ENCODE results near the gene CDH12.
"Not testable (repeated sequence)": the region's sequence is repeated elsewhere in the genome, so short reads cannot be mapped to it uniquely, and the experiment has no call there.

Gene CDH12

DNA sequence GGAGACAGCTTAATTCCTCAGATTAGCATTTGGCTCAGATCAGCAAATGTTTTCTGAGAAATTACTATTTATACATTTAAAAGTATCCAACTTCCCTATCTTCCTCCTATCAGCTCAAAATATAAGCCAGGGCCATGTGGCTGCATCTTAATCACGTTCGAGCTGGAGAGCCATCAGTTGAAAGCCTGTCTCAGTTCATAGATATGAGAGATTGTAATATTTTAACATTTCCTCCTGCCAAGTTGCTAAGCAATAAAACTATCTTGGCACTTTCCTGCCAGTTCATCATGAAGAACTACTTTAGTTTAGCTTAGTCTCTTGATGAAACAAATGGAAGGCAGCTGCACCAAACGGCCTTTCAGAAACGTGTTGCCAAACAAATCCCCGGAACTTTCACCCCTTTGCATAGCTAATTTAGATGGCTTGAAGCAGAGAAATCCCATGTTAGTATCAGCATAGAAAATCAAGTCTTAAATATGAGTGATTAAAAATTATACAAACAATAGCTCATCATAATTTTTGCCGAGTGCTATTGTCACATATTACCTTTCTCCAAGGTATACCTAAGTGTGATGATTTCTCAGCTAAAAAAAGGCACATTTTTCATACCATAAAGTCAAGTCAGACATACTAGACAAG, 713.4 kb downstream of the CDH12 start:
- not testable (repeated sequence) for H3K4me1 ChIP-seq (ENCODE audit: insufficient read depth, low read length, severe bottlenecking); H3K4me2 ChIP-seq (ENCODE audit: low read length); H3K27ac ChIP-seq (ENCODE audit: low read depth, low read length, poor library complexity, severe bottlenecking); H3K9me3 ChIP-seq (ENCODE audit: low read length); H3K9me2 ChIP-seq (ENCODE audit: low read depth, low read length); H3K9ac ChIP-seq (ENCODE audit: low read length); H3K36me3 ChIP-seq (ENCODE audit: insufficient read depth, low read length); H2AFZ ChIP-seq (ENCODE audit: low read length); H3F3A ChIP-seq (ENCODE audit: insufficient read depth, low read length); H3K79me2 ChIP-seq (ENCODE audit: insufficient read depth, low read length); H3K4me3 ChIP-seq (ENCODE audit: low read depth, low read length, poor library complexity, severe bottlenecking); H4K20me1 ChIP-seq (ENCODE audit: insufficient read depth, low read length); H3K27me3 ChIP-seq (ENCODE audit: insufficient read depth, low read length)

DNA sequence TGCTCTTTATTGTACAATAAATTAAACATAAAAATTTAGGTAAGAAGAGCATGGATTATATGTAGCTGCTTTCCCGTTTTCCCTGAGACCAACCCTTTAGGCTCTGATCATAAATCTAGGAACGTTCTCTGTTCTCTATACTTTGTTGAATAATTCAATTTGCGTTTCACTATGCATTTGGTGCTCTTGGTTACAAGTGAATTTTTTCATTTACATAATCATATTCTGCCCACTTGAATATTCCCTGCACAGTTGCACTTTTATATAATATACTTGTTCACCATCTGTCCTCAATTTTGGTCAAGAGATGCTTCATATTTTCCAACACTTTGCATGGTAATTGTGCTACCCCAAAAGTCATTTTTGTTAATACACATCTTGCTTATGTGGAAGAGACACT, 741.8 kb downstream of the CDH12 start:
- Histone ChIP-seq H3K79me2 (ENCODE audit: insufficient read depth, low read length) (no peaks in the 10 kb centered on the region), H3K9me2 (ENCODE audit: low read depth, low read length) (no peaks in the 10 kb centered on the region), H3K36me3 (ENCODE audit: insufficient read depth, low read length) (no peaks in the 10 kb centered on the region), H4K20me1 (ENCODE audit: insufficient read depth, low read length) (no peaks in the 10 kb centered on the region), H3K4me1 (ENCODE audit: insufficient read depth, low read length, severe bottlenecking) (no peaks in the 10 kb centered on the region), H3K4me3 (ENCODE audit: low read depth, low read length, poor library complexity, severe bottlenecking) (no peak overlapping the region), H2AFZ (ENCODE audit: low read length) (no peak overlapping the region), H3K4me2 (ENCODE audit: low read length) (no peak overlapping the region), H3K27ac (ENCODE audit: low read depth, low read length, poor library complexity, severe bottlenecking) (no peak overlapping the region), H3K9ac (ENCODE audit: low read length) (no peak overlapping the region), H3K27me3 (ENCODE audit: insufficient read depth, low read length) (no peaks in the 10 kb centered on the region), H3F3A (ENCODE audit: insufficient read depth, low read length) (no peaks in the 10 kb centered on the region), H3K9me3 (ENCODE audit: low read length) (no peaks in the 10 kb centered on the region)
- no peak for TF ChIP-seq EZH2 (IDR thresholded peaks at IDR 0.05; ENCODE audit: borderline replicate concordance, low read length)
- TF ChIP-seq, protein P1, sequence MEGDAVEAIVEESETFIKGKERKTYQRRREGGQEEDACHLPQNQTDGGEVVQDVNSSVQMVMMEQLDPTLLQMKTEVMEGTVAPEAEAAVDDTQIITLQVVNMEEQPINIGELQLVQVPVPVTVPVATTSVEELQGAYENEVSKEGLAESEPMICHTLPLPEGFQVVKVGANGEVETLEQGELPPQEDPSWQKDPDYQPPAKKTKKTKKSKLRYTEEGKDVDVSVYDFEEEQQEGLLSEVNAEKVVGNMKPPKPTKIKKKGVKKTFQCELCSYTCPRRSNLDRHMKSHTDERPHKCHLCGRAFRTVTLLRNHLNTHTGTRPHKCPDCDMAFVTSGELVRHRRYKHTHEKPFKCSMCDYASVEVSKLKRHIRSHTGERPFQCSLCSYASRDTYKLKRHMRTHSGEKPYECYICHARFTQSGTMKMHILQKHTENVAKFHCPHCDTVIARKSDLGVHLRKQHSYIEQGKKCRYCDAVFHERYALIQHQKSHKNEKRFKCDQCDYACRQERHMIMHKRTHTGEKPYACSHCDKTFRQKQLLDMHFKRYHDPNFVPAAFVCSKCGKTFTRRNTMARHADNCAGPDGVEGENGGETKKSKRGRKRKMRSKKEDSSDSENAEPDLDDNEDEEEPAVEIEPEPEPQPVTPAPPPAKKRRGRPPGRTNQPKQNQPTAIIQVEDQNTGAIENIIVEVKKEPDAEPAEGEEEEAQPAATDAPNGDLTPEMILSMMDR (IDR thresholded peaks at IDR 0.05; ENCODE audit: low read length) = no peak

DNA sequence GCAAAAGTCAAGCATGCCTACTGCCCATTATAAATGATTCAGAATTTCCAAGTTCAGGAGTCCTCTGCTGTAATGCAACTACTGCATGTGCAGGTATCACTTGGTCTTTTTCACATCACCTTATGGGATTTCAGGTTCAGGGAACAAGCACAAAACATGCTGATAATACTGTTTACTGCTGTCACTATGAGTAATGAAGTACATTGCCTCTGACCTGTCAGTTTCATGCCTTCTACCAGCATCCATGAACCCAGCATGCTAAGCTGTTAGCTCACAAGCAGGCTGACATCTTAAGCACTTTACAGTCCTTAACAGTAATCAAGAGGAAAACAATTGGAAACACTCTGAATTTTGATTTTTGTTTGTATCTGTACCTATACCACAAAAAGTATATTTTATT, 743.8 kb downstream of the CDH12 start:
- no peak overlapping the region for H3K4me2 ChIP-seq (ENCODE audit: low read length)
- H3K79me2 ChIP-seq (ENCODE audit: insufficient read depth, low read length) = no peaks in the 10 kb centered on the region

More for the DNA sequence above, 743.8 kb downstream of the CDH12 start:
- Histone ChIP-seq H3F3A (ENCODE audit: insufficient read depth, low read length) (no peaks in the 10 kb centered on the region), H3K27ac (ENCODE audit: low read depth, low read length, poor library complexity, severe bottlenecking) (no peak overlapping the region), H3K9me2 (ENCODE audit: low read depth, low read length) (no peaks in the 10 kb centered on the region), H3K9ac (ENCODE audit: low read length) (no peak overlapping the region), H2AFZ (ENCODE audit: low read length) (no peak overlapping the region), H3K4me1 (ENCODE audit: insufficient read depth, low read length, severe bottlenecking) (no peaks in the 10 kb centered on the region), H3K4me3 (ENCODE audit: low read depth, low read length, poor library complexity, severe bottlenecking) (no peak overlapping the region), H3K36me3 (ENCODE audit: insufficient read depth, low read length) (no peaks in the 10 kb centered on the region), H3K9me3 (ENCODE audit: low read length) (no peaks in the 10 kb centered on the region), H4K20me1 (ENCODE audit: insufficient read depth, low read length) (no peaks in the 10 kb centered on the region), H3K27me3 (ENCODE audit: insufficient read depth, low read length) (no peaks in the 10 kb centered on the region)
- no peak for TF ChIP-seq EZH2 (IDR thresholded peaks at IDR 0.05; ENCODE audit: borderline replicate concordance, low read length)
- TF ChIP-seq, protein P1 (IDR thresholded peaks at IDR 0.05; ENCODE audit: low read length) = no peak

Measured in OCI-LY1 (cell line).